HCT116 (cell line): ENCODE measurements around the gene TRPV2. TPM values are rescaled to one million over a fixed set of nuclear protein-coding genes. Genes with fewer than 3 reads are reported as not detected.

ENCODE experiments used
- ATAC-seq: fragments of 200-7000 bp; cut with Tn5 transposase; 2 replicates; pipeline ENCODE4 v1.9.1; 2020; ENCODE audit warnings: mild to moderate bottlenecking, moderate library complexity
- BruUV-seq: library from RNA; stranded (reverse); fragments of 400-500 nt; replicated peaks from 2 replicates; lab custom pipeline; 2021; lab: Mats Ljungman, UMichigan
- CTCF ChIA-PET: fragments of 300-600 bp; sonication (Branson Sonifier 250); formaldehyde crosslinking; loops from one replicate; lab custom pipeline; 2021; ENCODE audit warnings: antibody characterized with exemption; lab: Charles Lee
- POLR2A ChIA-PET: fragments of 300-600, 350-600 bp; sonication (Branson Sonifier 250); formaldehyde crosslinking; loops from one replicate; lab custom pipeline; 2021; ENCODE audit warnings: antibody characterized with exemption; lab: Charles Lee
- RAD21 ChIA-PET, 2 experiments: fragments of 300-600 bp; sonication (Branson Sonifier 250); formaldehyde crosslinking; loops; one replicate each; lab custom pipeline; 2023; ENCODE audit warnings: low total read pairs in 2 of 2; ENCODE audit not compliant: uncharacterized antibody in 2 of 2, unreplicated experiment in 2 of 2, low non-redundant PET in 1 of 2; lab: Charles Lee
- DNase-seq: peaks from one replicate; pipeline ENCODE4 v3.0.0-alpha.2; 2010; ENCODE audit warnings: low read depth, low spot score
- H2AFZ ChIP-seq: fragments of 200-600 bp; shearing (Covaris generic), sonication (generic); 2 replicates; pipeline ENCODE4 v1.6.1; 2017; ENCODE audit warnings: low read depth, mixed run types, mixed read lengths, antibody characterized with exemption, low read length; ENCODE audit not compliant: poor library complexity, severe bottlenecking
- H3K27ac ChIP-seq: 2 replicates; pipeline ENCODE4 v1.5.1; 2012; ENCODE audit warnings: low read depth, low read length
- H3K27me3 ChIP-seq: fragments of 200-600 bp; sonication (generic); 2 replicates; pipeline ENCODE4 v1.6.1; 2016; ENCODE audit warnings: mixed run types, low read length, mixed read lengths; ENCODE audit not compliant: insufficient read depth
- H3K36me3 ChIP-seq, 2 experiments: fragments of 200-500 bp in 1 of 2; fragments of 200-600 bp in 1 of 2; sonication (Bioruptor generic) in 1 of 2; sonication (generic) in 1 of 2; 2 replicates each; pipeline versions ENCODE4 v1.5.1 to v1.6.1; 2014 to 2016; ENCODE audit warnings: low read length in 2 of 2, inconsistent platforms in 1 of 2, mixed read lengths in 1 of 2, mixed run types in 1 of 2; ENCODE audit not compliant: insufficient read depth in 2 of 2, control insufficient read depth in 1 of 2
- H3K4me1 ChIP-seq, 2 experiments: fragments of 200-600 bp in 1 of 2; sonication (generic) in 1 of 2; 2 replicates each; pipeline versions ENCODE4 v1.5.1 to v1.6.1; 2012 to 2017; ENCODE audit warnings: low read length in 2 of 2, inconsistent platforms in 1 of 2, mild to moderate bottlenecking in 1 of 2, mixed read lengths in 1 of 2, mixed run types in 1 of 2, moderate library complexity in 1 of 2; ENCODE audit not compliant: insufficient read depth in 2 of 2, control insufficient read depth in 1 of 2
- H3K4me2 ChIP-seq: fragments of 200-600 bp; sonication (generic); 2 replicates; pipeline ENCODE4 v1.6.1; 2017; ENCODE audit warnings: mixed run types, low read length, mixed read lengths
- H3K4me3 ChIP-seq, 2 experiments: fragments of 200-600 bp in 1 of 2; sonication (generic) in 1 of 2; replicated peaks in 1 of 2; 2 replicates each; pipeline ENCODE4 v1.5.1; 2011 to 2016; ENCODE audit warnings: low read length in 2 of 2, control low read depth in 1 of 2, low read depth in 1 of 2, mild to moderate bottlenecking in 1 of 2, mixed read lengths in 1 of 2, mixed run types in 1 of 2
- H3K79me2 ChIP-seq: fragments of 200-600 bp; sonication (generic); 2 replicates; pipeline ENCODE4 v1.6.1; 2017; ENCODE audit warnings: mild to moderate bottlenecking, mixed run types, low read length, moderate library complexity, mixed read lengths; ENCODE audit not compliant: insufficient read depth
- H3K9ac ChIP-seq: fragments of 200-600 bp; sonication (generic); 2 replicates; pipeline ENCODE4 v1.6.1; 2016; ENCODE audit warnings: low read length, mixed read lengths
- H3K9me2 ChIP-seq: fragments of 200-600 bp; sonication (generic), shearing (Covaris generic); 2 replicates; pipeline ENCODE4 v1.6.1; 2017; ENCODE audit warnings: mixed run types, mild to moderate bottlenecking, moderate library complexity; ENCODE audit not compliant: insufficient read depth
- H3K9me3 ChIP-seq, 2 experiments: fragments of 200-500 bp in 1 of 2; fragments of 200-600 bp in 1 of 2; sonication (Bioruptor generic) in 1 of 2; sonication (generic) in 1 of 2; 2 replicates each; pipeline ENCODE4 v1.6.1; 2014 to 2017; ENCODE audit warnings: low read length in 2 of 2, mixed read lengths in 2 of 2, inconsistent platforms in 1 of 2, low read depth in 1 of 2, mild to moderate bottlenecking in 1 of 2, mixed run types in 1 of 2, moderate library complexity in 1 of 2; ENCODE audit not compliant: control insufficient read depth in 1 of 2, insufficient read depth in 1 of 2
- H4K20me1 ChIP-seq: fragments of 200-600 bp; sonication (generic), shearing (Covaris generic); 2 replicates; pipeline ENCODE4 v1.6.1; 2017; ENCODE audit warnings: mixed run types, mild to moderate bottlenecking, moderate library complexity; ENCODE audit not compliant: insufficient read depth
- ATF3 ChIP-seq: IDR thresholded peaks from 2 replicates; pipeline ENCODE4 v1.6.1; 2012
- CTCF ChIP-seq, 3 experiments: fragments of 200-600 bp in 1 of 3; sonication (generic) in 1 of 3; IDR thresholded peaks in 2 of 3; conservative IDR thresholded peaks in 1 of 3; 2 replicates each; pipeline ENCODE4 v1.5.1; 2012 to 2017; ENCODE audit warnings: low read depth in 2 of 3, low read length in 2 of 3, antibody characterized with exemption in 1 of 3, borderline replicate concordance in 1 of 3, control low read depth in 1 of 3, mild to moderate bottlenecking in 1 of 3, mixed read lengths in 1 of 3, mixed run types in 1 of 3, moderate library complexity in 1 of 3; ENCODE audit not compliant: insufficient read depth in 1 of 3
- ELF1 ChIP-seq: IDR thresholded peaks from 2 replicates; pipeline ENCODE4 v1.6.1; 2012; ENCODE audit warnings: low read depth, borderline replicate concordance
- EZH2 ChIP-seq: fragments of 200-600 bp; sonication (generic); IDR thresholded peaks from 2 replicates; pipeline ENCODE4 v1.6.1; 2017; ENCODE audit warnings: antibody characterized with exemption, mixed run types
- MAX ChIP-seq: IDR thresholded peaks from 2 replicates; pipeline ENCODE4 v1.6.1; 2012
- POLR2AphosphoS5 ChIP-seq: IDR thresholded peaks from 2 replicates; pipeline ENCODE4 v1.6.1; 2011; ENCODE audit warnings: mild to moderate bottlenecking, low read depth, low read length, moderate library complexity
- RAD21 ChIP-seq: IDR thresholded peaks from 2 replicates; pipeline ENCODE4 v1.6.1; 2012; ENCODE audit warnings: low read depth, mild to moderate bottlenecking
- SRF ChIP-seq: IDR thresholded peaks from 2 replicates; pipeline ENCODE4 v1.6.1; 2012; ENCODE audit warnings: low read depth
- TCF7L2 ChIP-seq: IDR thresholded peaks from 2 replicates; pipeline ENCODE4 v1.7.0; 2011; ENCODE audit warnings: borderline replicate concordance, inconsistent platforms; ENCODE audit not compliant: insufficient read depth, insufficient read length; ENCODE audit errors: extremely low read depth
- YY1 ChIP-seq: IDR thresholded peaks from 2 replicates; pipeline ENCODE4 v1.6.1; 2011; ENCODE audit warnings: low read length, low read depth, moderate library complexity, mild to moderate bottlenecking; ENCODE audit not compliant: insufficient replicate concordance; ENCODE audit errors: extremely low read depth
- intact Hi-C: fragments of 100-400 bp; cut with micrococcal nuclease; formaldehyde crosslinking; loops from 2 replicates; pipeline ENCODE4 v1.10.0; 2022
- total RNA-seq: library from RNA; stranded (reverse); gene quantifications from one replicate; pipeline ENCODE4 v1.2.1, GENCODE V29; 2021; ENCODE audit not compliant: unreplicated experiment

Gene TRPV2
- total RNA-seq, 1 experiment from 2014 or later: 2.7 TPM

- peak overlapping the region; percentile 97 for H3K27ac ChIP-seq
- peaks cover 10 to 71% of the 10 kb centered on the region in 2 experiments; a peak in 3 of 4 replicates for H3K4me1 ChIP-seq
- DNase-seq (no peak), ATAC-seq (peak; percentile 18)
- H3K4me2 ChIP-seq: no peak overlapping the region
- peaks cover 28 to 77% of the 10 kb centered on the region in 2 experiments for H3K36me3 ChIP-seq
- no peak overlapping the region for H3K4me3 ChIP-seq
- intact Hi-C loops: loop anchor here (5.0 kb wide), 1 partner anchor 142 kb away; no protein-coding TSS in a partner anchor
- H3K79me2 ChIP-seq: peaks cover 78% of the 10 kb centered on the region
- CTCF ChIA-PET: no interaction called here
- TF ChIP-seq POLR2AphosphoS5: peak; percentile 43
- TF ChIP-seq ATF3: no peak
- POLR2A ChIA-PET: interaction anchor here (0.7 to 2.8 kb wide), 5 partner anchors 9 to 81 kb away, joined by 3 to 6 read pairs (median 3); no protein-coding TSS in a partner anchor
- no peaks in the 10 kb centered on the region for H3K9me2 ChIP-seq
- no peaks in the 10 kb centered on the region for H3K27me3 ChIP-seq
- H3K9ac ChIP-seq: peak overlapping the region; percentile 15; the same call in 1 of the 2 replicates
- RAD21 ChIA-PET: no interaction called here
- H3K9me3 ChIP-seq: no peaks in the 10 kb centered on the region
- H4K20me1 ChIP-seq: peaks cover 30% of the 10 kb centered on the region; the same call in 1 of the 2 replicates
- H2AFZ ChIP-seq: no peak overlapping the region
- BruUV-seq: no TSS peak
These were observed 29.0 kb downstream of the TRPV2 start for GRCh38 chr17:16444258-16444886.

GRCh38 chr17:16446338-16446983, 31.1 kb downstream of the TRPV2 start:
- Histone ChIP-seq H3K9me3 (no peaks in the 10 kb centered on the region), H3K36me3 (peaks cover 16 to 60% of the 10 kb centered on the region in 2 experiments), H3K9ac (no peak overlapping the region; the same call in 1 of the 2 replicates), H3K9me2 (no peaks in the 10 kb centered on the region), H2AFZ (no peak overlapping the region), H3K79me2 (peaks cover 60% of the 10 kb centered on the region), H4K20me1 (peaks cover 24% of the 10 kb centered on the region; the same call in 1 of the 2 replicates), H3K27me3 (no peaks in the 10 kb centered on the region), H3K4me3 (no peak overlapping the region), H3K4me1 (peaks cover 2 to 54% of the 10 kb centered on the region in 2 experiments; a peak in 3 of 4 replicates), H3K27ac (peak overlapping the region; percentile 45), H3K4me2 (no peak overlapping the region)
- POLR2A ChIA-PET: no interaction called here
- DNase-seq: no peak
- RAD21 ChIA-PET: interaction anchor here in 1 of 2 experiments (0.7 kb wide), 1 partner anchor 75 kb away, joined by 3 read pairs; no protein-coding TSS in a partner anchor
- intact Hi-C loops: no loop called here
- CTCF ChIA-PET: no interaction called here
- no peak for TF ChIP-seq ELF1
- TF ChIP-seq SRF: no peak
- TF ChIP-seq MAX: no peak
- no peak for TF ChIP-seq EZH2
- TF ChIP-seq CTCF (IDR thresholded peaks at IDR 0.05 in 2 of 3, conservative IDR thresholded peaks at IDR 0.05 in 1 of 3; ENCODE audit: borderline replicate concordance in 1 of 3, insufficient read depth in 1 of 3, low read depth in 2 of 3, low read length in 2 of 3): peak in 2 of 3 experiments; percentile 13 to 17; a peak in 2 of 6 replicates
- TF ChIP-seq RAD21: 0 out of 2 replicates have a peak, but pooled peaks have one; percentile 10
- no peak for TF ChIP-seq TCF7L2
- TF ChIP-seq YY1: no peak
- no TSS peak for BruUV-seq
- ATAC-seq: no peak
